ENCODE measurements around the gene WBP2.

Gene WBP2

DNA sequence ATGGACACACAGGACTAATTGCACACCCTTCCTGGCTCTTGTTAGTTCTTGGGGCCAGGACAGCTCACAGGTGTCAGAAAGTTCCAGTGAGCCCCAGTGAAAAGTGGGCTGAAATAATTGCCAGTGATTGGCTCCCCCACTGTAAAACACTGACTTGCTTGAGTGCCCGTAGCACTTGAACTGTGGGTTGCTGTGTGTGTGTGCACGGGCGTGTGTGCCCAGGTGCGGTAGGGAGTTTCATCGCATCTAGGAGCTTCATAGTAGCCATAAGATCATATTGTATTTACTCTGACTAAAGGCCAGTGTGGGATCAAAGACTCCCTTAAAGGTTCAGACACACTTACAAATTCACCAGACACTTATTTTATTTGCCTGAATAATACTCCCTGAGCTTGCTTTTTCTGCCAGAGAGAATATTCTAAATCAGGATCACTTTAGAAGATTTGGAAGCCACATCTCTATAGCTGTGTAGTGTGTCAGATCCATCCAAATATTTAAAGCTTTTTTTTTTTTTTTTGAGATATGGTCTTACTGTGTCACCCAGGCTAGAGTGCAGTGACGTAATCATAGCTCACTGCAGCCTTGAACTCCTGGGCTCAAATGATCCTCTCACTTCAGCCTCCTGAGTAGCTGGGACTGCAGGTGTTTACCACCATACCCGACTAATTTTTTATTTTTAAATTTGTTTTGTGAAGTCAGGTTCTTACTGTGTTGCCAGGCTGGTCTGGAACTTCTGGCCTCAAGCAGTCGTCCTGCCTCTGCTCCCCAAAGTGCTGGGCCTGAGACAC, 59.1 kb downstream of the WBP2 start:
- Mint-ChIP-seq H3K27me3 (ENCODE audit: low read depth, poor library complexity) (no peaks in the 10 kb centered on the region), H3K4me3 (no peak overlapping the region), H3K27ac (peak overlapping the region; percentile 54), H3K36me3 (ENCODE audit: low read depth) (peaks cover 69% of the 10 kb centered on the region), H3K4me1 (no peaks in the 10 kb centered on the region), H3K9me3 (no peaks in the 10 kb centered on the region)
- no peak for TF ChIP-seq CTCF (IDR thresholded peaks at IDR 0.05)
- no peak for DNase-seq

Measured in nephron progenitor cell (in vitro differentiated cells).